ENCODE data around the gene TMEM218. TPM values are rescaled to one million over a fixed set of nuclear protein-coding genes. Genes with fewer than 3 reads are reported as not detected.

TMEM218 gene
- total RNA-seq, 4 donors from 2014 or later, result 2.6 to 18.2 (median 10.6) TPM

DNA sequence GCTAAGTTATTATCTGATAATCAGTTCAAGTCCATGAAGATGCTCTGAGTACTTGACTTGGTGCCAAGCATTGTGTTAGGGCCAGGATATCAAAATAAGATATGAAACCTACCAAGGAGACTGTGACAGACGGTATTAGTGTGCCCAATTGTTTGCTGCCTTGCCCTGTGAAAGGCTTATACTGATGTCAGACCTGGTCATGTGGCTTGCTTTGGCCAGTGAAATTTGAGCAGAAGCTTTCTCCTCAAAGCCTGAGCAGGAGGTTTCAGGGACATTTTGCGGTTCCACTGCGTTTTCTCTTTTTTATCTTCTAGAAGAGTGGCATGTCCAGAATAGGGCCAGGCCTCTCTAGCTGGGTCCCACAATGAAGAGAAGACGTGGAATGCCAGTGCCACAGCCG is 37.3 kb upstream of the TMEM218 start:
- Histone ChIP-seq H3K27me3 (no peaks in the 10 kb centered on the region), H3K27ac (no peak overlapping the region), H3K36me3 (no peaks in the 10 kb centered on the region), H3K4me3 (no peak overlapping the region), H3K4me1 (no peaks in the 10 kb centered on the region), H3K9me3 (no peaks in the 10 kb centered on the region)
- in situ Hi-C loops (cut with MboI; ENCODE audit: low pct_ligation_motif_present in 1 of 4, low pct_unique_long_range_greater_than_20kb in 1 of 4, low sequenced_read_pairs in 3 of 4), result loop anchor here in 2 of 4 donors (10.0 to 25.0 kb wide), 2 partner anchors 64 to 186 kb away; partner anchors contain the start of gene CCDC15 (in 1 of the 2)
- DNase-seq, result no peak
- 52 to 59% methylated on average over 3 to 5 of the region's 5 CpGs for WGBS, 2 donors (ENCODE audit: low coverage in 1 of 2)
- TF ChIP-seq, protein P1, sequence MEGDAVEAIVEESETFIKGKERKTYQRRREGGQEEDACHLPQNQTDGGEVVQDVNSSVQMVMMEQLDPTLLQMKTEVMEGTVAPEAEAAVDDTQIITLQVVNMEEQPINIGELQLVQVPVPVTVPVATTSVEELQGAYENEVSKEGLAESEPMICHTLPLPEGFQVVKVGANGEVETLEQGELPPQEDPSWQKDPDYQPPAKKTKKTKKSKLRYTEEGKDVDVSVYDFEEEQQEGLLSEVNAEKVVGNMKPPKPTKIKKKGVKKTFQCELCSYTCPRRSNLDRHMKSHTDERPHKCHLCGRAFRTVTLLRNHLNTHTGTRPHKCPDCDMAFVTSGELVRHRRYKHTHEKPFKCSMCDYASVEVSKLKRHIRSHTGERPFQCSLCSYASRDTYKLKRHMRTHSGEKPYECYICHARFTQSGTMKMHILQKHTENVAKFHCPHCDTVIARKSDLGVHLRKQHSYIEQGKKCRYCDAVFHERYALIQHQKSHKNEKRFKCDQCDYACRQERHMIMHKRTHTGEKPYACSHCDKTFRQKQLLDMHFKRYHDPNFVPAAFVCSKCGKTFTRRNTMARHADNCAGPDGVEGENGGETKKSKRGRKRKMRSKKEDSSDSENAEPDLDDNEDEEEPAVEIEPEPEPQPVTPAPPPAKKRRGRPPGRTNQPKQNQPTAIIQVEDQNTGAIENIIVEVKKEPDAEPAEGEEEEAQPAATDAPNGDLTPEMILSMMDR (IDR thresholded peaks at IDR 0.05), result no peak
- TF ChIP-seq POLR2AphosphoS5 (IDR thresholded peaks at IDR 0.05), result no peak
- TF ChIP-seq EP300 (IDR thresholded peaks at IDR 0.05; ENCODE audit: low read depth), result no peak
- no peak for TF ChIP-seq POLR2A (IDR thresholded peaks at IDR 0.05)
- intact Hi-C loops (cut with DNase I; ENCODE audit: low total_unique reads), result no loop called here

DNA sequence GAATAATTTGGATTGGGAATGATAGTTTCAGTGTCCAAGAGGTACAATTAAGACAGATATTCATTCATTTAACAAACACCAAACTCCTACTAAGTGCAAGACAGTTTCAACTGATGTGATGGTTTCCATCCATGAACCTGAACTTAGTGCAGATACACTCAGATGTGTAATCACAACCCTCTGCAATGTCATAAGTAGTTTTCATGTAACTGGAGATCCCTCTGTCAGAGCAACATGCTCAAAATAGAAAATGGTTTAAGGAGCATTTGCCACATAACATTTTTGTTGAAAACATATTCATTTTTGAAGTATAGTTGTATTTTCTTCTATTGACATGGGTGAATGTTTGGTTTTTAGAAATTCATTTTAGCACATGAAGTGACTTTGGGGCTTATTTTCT is 36.6 kb upstream of the TMEM218 start:
- no peak overlapping the region for H3K4me3 ChIP-seq
- H3K27me3 ChIP-seq, result no peaks in the 10 kb centered on the region
- no peaks in the 10 kb centered on the region for H3K9me3 ChIP-seq
- no peaks in the 10 kb centered on the region for H3K4me1 ChIP-seq
- H3K36me3 ChIP-seq, result no peaks in the 10 kb centered on the region
- intact Hi-C loops (cut with DNase I; ENCODE audit: low total_unique reads) (no loop called here), in situ Hi-C loops (cut with MboI; ENCODE audit: low pct_ligation_motif_present in 1 of 4, low pct_unique_long_range_greater_than_20kb in 1 of 4, low sequenced_read_pairs in 3 of 4) (loop anchor here in 2 of 4 donors (10.0 to 25.0 kb wide), 2 partner anchors 63 to 186 kb away; partner anchors contain the start of gene CCDC15 (in 1 of the 2))
- no peak for TF ChIP-seq POLR2AphosphoS5 (IDR thresholded peaks at IDR 0.05)
- TF ChIP-seq POLR2A (IDR thresholded peaks at IDR 0.05), result no peak
- no peak for TF ChIP-seq EP300 (IDR thresholded peaks at IDR 0.05; ENCODE audit: low read depth)
- TF ChIP-seq, protein P1 (IDR thresholded peaks at IDR 0.05), result no peak
- no peak for DNase-seq
- H3K27ac ChIP-seq, result no peak overlapping the region

DNA sequence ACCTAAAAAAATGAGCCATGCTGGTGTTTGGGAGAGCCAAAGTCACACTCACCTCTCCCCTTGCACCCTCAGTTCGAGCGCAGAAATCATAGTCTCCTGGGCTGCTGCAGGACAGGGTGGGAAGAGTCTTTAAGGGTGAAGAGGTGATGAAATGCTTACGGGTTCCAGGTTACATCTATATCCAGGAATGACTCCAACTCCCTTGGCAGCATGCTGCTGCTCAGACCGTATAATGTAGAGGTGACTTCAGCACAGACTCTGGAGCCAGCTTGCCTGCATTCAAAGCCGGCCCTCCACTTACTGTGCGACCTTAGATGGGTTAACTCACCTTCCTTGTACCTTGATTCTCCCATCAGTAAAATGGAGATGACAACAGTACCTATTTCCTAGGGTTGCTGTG is 35.9 kb upstream of the TMEM218 start:
- H3K27ac ChIP-seq, result no peak overlapping the region
- intact Hi-C loops (cut with DNase I; ENCODE audit: low total_unique reads), result no loop called here
- TF ChIP-seq POLR2A (IDR thresholded peaks at IDR 0.05) (no peak), POLR2AphosphoS5 (IDR thresholded peaks at IDR 0.05) (no peak), EP300 (IDR thresholded peaks at IDR 0.05; ENCODE audit: low read depth) (no peak)
- TF ChIP-seq, protein P1 (IDR thresholded peaks at IDR 0.05), result no peak
- H3K4me1 ChIP-seq, result no peaks in the 10 kb centered on the region
- H3K27me3 ChIP-seq, result no peaks in the 10 kb centered on the region
- in situ Hi-C loops (cut with MboI; ENCODE audit: low pct_ligation_motif_present in 1 of 4, low pct_unique_long_range_greater_than_20kb in 1 of 4, low sequenced_read_pairs in 3 of 4), result loop anchor here in 2 of 4 donors (10.0 to 25.0 kb wide), 2 partner anchors 62 to 185 kb away; partner anchors contain the start of gene CCDC15 (in 1 of the 2)
- H3K4me3 ChIP-seq, result no peak overlapping the region
- 67 to 85% methylated on average over 2 to 6 of the region's 6 CpGs for WGBS, 2 donors (ENCODE audit: low coverage in 1 of 2)
- no peaks in the 10 kb centered on the region for H3K9me3 ChIP-seq
- no peaks in the 10 kb centered on the region for H3K36me3 ChIP-seq
- DNase-seq, result no peak

DNA sequence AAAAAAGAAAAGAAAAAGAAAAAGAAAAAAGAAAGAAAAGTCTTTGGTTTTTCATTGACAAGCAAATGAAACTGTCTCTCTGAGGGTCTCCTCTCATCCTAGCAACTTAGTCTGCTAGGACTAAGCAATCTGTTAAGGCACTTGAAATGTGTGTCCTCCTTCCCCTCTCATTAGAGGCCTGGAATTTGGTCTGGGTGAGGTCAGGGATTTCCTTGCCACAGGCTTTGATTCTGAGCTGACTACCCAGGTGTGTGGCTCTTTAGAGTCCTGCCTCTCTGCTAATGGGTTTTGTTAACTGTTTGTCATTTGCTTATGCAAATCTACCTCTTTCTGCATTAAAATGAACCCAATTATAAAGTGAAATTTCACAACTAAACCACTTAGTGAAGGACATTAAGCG is 34.8 kb upstream of the TMEM218 start:
- DNase-seq, result no peak
- Histone ChIP-seq H3K9me3 (no peaks in the 10 kb centered on the region), H3K27ac (no peak overlapping the region), H3K4me3 (no peak overlapping the region), H3K27me3 (peaks cover 4% of the 10 kb centered on the region), H3K36me3 (no peaks in the 10 kb centered on the region), H3K4me1 (peaks cover 0 to 4% (median 0%) of the 10 kb centered on the region in 4 donors)
- intact Hi-C loops (cut with DNase I; ENCODE audit: low total_unique reads), result no loop called here
- in situ Hi-C loops (cut with MboI; ENCODE audit: low pct_ligation_motif_present in 1 of 4, low pct_unique_long_range_greater_than_20kb in 1 of 4, low sequenced_read_pairs in 3 of 4), result loop anchor here in 2 of 4 donors (10.0 to 25.0 kb wide), 2 partner anchors 61 to 184 kb away; partner anchors contain the start of gene CCDC15 (in 1 of the 2)
- TF ChIP-seq POLR2A (IDR thresholded peaks at IDR 0.05) (no peak), POLR2AphosphoS5 (IDR thresholded peaks at IDR 0.05) (no peak), EP300 (IDR thresholded peaks at IDR 0.05; ENCODE audit: low read depth) (no peak)
- TF ChIP-seq, protein P1 (IDR thresholded peaks at IDR 0.05), result no peak
- WGBS, 2 donors (ENCODE audit: low coverage in 1 of 2), result 73 to 88% methylated on average over 1 of the region's 1 CpG

All from transverse colon (tissue), 4 donors.